Mesenchymal stem cell (in vitro differentiated cells and primary cell): Measurements from ENCODE around the gene SDR42E2.

Experiments
- DNase-seq: peaks from one replicate; pipeline ENCODE4 v3.0.0-alpha.2; 2013
- H2AFZ ChIP-seq: one replicate; pipeline ENCODE4 v1.6.1; 2013; ENCODE audit warnings: low read depth, mild to moderate bottlenecking, control low read depth, inconsistent platforms, low read length, moderate library complexity
- H2AK5ac ChIP-seq: 2 replicates; pipeline ENCODE4 v1.6.1; 2013; ENCODE audit warnings: low read length, moderate library complexity, mild to moderate bottlenecking, inconsistent platforms; ENCODE audit not compliant: severe bottlenecking
- H2BK120ac ChIP-seq: one replicate; pipeline ENCODE4 v1.6.1; 2013; ENCODE audit warnings: low read depth, mild to moderate bottlenecking, inconsistent platforms, low read length, moderate library complexity
- H2BK12ac ChIP-seq, 2 experiments: one replicate each; pipeline ENCODE4 v1.6.1; 2013; ENCODE audit warnings: inconsistent platforms in 2 of 2, low read length in 2 of 2, mild to moderate bottlenecking in 2 of 2, moderate library complexity in 2 of 2, control low read depth in 1 of 2
- H2BK15ac ChIP-seq: one replicate; pipeline ENCODE4 v1.6.1; 2013; ENCODE audit warnings: mild to moderate bottlenecking, low read depth, inconsistent platforms; ENCODE audit not compliant: poor library complexity, severe bottlenecking
- H2BK5ac ChIP-seq: 2 replicates; pipeline ENCODE4 v1.6.1; 2013; ENCODE audit warnings: low read depth, mild to moderate bottlenecking, low read length, control low read depth, inconsistent platforms; ENCODE audit not compliant: poor library complexity, severe bottlenecking
- H3K14ac ChIP-seq, 2 experiments: one replicate each; pipeline ENCODE4 v1.6.1; 2013; ENCODE audit warnings: inconsistent platforms in 2 of 2, low read length in 2 of 2, control low read depth in 1 of 2, mild to moderate bottlenecking in 1 of 2, moderate library complexity in 1 of 2
- H3K18ac ChIP-seq, 2 experiments: one replicate each; pipeline ENCODE4 v1.6.1; 2013; ENCODE audit warnings: inconsistent platforms in 2 of 2, low read length in 2 of 2, control low read depth in 1 of 2, low read depth in 1 of 2, mild to moderate bottlenecking in 1 of 2
- H3K23ac ChIP-seq, 2 experiments: one replicate each; pipeline ENCODE4 v1.6.1; 2013; ENCODE audit warnings: inconsistent platforms in 2 of 2, low read length in 2 of 2, mild to moderate bottlenecking in 2 of 2, moderate library complexity in 2 of 2, control low read depth in 1 of 2
- H3K27ac ChIP-seq: 2 replicates; pipeline ENCODE4 v1.5.1; 2013; ENCODE audit warnings: mild to moderate bottlenecking, moderate library complexity, low read length, control low read depth, inconsistent platforms; ENCODE audit not compliant: poor library complexity, severe bottlenecking
- H3K27me3 ChIP-seq, 2 experiments: 2 replicates each; pipeline versions ENCODE4 v1.6.1 to v1.7.0; 2013; ENCODE audit warnings: low read length in 2 of 2, mild to moderate bottlenecking in 2 of 2, moderate library complexity in 2 of 2, control low read depth in 1 of 2, inconsistent platforms in 1 of 2; ENCODE audit not compliant: control insufficient read depth in 1 of 2, insufficient read depth in 1 of 2
- H3K36me3 ChIP-seq, 2 experiments: 2 replicates each; pipeline versions ENCODE4 v1.6.1 to v1.7.0; 2013; ENCODE audit warnings: low read length in 2 of 2, control low read depth in 1 of 2, inconsistent platforms in 1 of 2, low read depth in 1 of 2, mild to moderate bottlenecking in 1 of 2; ENCODE audit not compliant: insufficient read depth in 2 of 2, control insufficient read depth in 1 of 2
- H3K4ac ChIP-seq, 2 experiments: one replicate each; pipeline ENCODE4 v1.6.1; 2013; ENCODE audit warnings: inconsistent platforms in 2 of 2, low read length in 2 of 2, mild to moderate bottlenecking in 2 of 2, moderate library complexity in 2 of 2, control low read depth in 1 of 2, low read depth in 1 of 2
- H3K4me1 ChIP-seq: 2 replicates; pipeline ENCODE4 v1.6.1; 2013; ENCODE audit warnings: low read depth, low read length, control low read depth; ENCODE audit not compliant: control insufficient read depth, insufficient read depth
- H3K4me2 ChIP-seq: 2 replicates; pipeline ENCODE4 v1.6.1; 2013; ENCODE audit warnings: low read length, mild to moderate bottlenecking, inconsistent platforms; ENCODE audit not compliant: poor library complexity, severe bottlenecking
- H3K4me3 ChIP-seq, 2 experiments: 2 replicates each; pipeline versions ENCODE4 v1.5.1 to v1.7.0; 2013; ENCODE audit warnings: low read length in 2 of 2, mild to moderate bottlenecking in 2 of 2, control low read depth in 1 of 2, low read depth in 1 of 2; ENCODE audit not compliant: insufficient read depth in 1 of 2
- H3K79me1 ChIP-seq: replicated peaks from 2 replicates; pipeline ENCODE4 v1.6.1; 2013; ENCODE audit warnings: mild to moderate bottlenecking, control low read depth, low read length, inconsistent platforms; ENCODE audit not compliant: poor library complexity, severe bottlenecking
- H3K9ac ChIP-seq: 2 replicates; pipeline ENCODE4 v1.7.0; 2013; ENCODE audit warnings: mild to moderate bottlenecking, low read length, moderate library complexity
- H3K9me3 ChIP-seq: 2 replicates; pipeline ENCODE4 v1.7.0; 2013; ENCODE audit warnings: mild to moderate bottlenecking, low read length; ENCODE audit not compliant: control insufficient read depth
- H4K8ac ChIP-seq: one replicate; pipeline ENCODE4 v1.6.1; 2013; ENCODE audit warnings: inconsistent platforms, mild to moderate bottlenecking, low read length, moderate library complexity
- H4K91ac ChIP-seq: one replicate; pipeline ENCODE4 v1.6.1; 2013; ENCODE audit warnings: mild to moderate bottlenecking, low read length, inconsistent platforms
- WGBS: methylation state at CpG from one replicate; pipeline ENCODE4 v1.1.7; 2013; ENCODE audit warnings: mixed read lengths; 5-methylcytosine and 5-hydroxymethylcytosine counted together

The SDR42E2 gene

DNA sequence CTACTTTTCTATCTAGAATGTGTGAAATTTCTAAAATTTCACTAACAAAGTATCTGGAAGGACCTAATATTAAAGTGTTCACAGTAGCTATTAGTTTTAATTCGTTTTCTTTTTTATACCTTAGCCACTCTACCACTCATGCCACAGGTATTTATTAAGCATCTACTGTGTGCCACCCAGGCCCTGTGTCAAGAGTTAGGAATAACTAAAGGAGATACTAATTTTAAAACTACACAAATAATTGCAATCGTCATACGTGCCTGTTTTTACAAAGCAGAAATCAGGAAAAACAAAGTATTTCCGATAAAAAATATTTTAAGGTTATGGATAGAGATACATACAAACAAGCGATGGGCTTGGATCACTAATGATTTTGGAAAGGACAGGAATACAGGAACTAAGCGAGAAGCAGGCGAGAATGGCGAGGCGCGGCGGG, 43.3 kb downstream of the SDR42E2 start:
- no peak overlapping the region for H3K4ac ChIP-seq
- H2BK15ac ChIP-seq, result no peak overlapping the region
- H3K27me3 ChIP-seq, result no peaks in the 10 kb centered on the region
- H3K27ac ChIP-seq, result peak overlapping the region; percentile 61
- H3K4me1 ChIP-seq, result peaks cover 10% of the 10 kb centered on the region
- peaks cover 17% of the 10 kb centered on the region for H3K79me1 ChIP-seq
- H3K23ac ChIP-seq, result no peak overlapping the region
- H3K9me3 ChIP-seq, result no peaks in the 10 kb centered on the region
- H3K4me2 ChIP-seq, result no peak overlapping the region
- no peak overlapping the region for H2BK5ac ChIP-seq
- no peaks in the 10 kb centered on the region for H3K36me3 ChIP-seq
- peak overlapping the region in 1 of 2 experiments; percentile 16 for H3K18ac ChIP-seq
- H2BK120ac ChIP-seq, result no peak overlapping the region
- no peak overlapping the region for H2AK5ac ChIP-seq
- peak overlapping the region; percentile 5 for H4K8ac ChIP-seq
- no peak overlapping the region for H2AFZ ChIP-seq
- no peak overlapping the region for H2BK12ac ChIP-seq
- WGBS, result 21% methylated on average over 9 of the region's 11 CpGs
- H3K9ac ChIP-seq, result peak overlapping the region; percentile 91
- no peak for DNase-seq
- H3K14ac ChIP-seq, result no peak overlapping the region
- H3K4me3 ChIP-seq, result peak overlapping the region; percentile 96 to 97
- no peak overlapping the region for H4K91ac ChIP-seq

DNA sequence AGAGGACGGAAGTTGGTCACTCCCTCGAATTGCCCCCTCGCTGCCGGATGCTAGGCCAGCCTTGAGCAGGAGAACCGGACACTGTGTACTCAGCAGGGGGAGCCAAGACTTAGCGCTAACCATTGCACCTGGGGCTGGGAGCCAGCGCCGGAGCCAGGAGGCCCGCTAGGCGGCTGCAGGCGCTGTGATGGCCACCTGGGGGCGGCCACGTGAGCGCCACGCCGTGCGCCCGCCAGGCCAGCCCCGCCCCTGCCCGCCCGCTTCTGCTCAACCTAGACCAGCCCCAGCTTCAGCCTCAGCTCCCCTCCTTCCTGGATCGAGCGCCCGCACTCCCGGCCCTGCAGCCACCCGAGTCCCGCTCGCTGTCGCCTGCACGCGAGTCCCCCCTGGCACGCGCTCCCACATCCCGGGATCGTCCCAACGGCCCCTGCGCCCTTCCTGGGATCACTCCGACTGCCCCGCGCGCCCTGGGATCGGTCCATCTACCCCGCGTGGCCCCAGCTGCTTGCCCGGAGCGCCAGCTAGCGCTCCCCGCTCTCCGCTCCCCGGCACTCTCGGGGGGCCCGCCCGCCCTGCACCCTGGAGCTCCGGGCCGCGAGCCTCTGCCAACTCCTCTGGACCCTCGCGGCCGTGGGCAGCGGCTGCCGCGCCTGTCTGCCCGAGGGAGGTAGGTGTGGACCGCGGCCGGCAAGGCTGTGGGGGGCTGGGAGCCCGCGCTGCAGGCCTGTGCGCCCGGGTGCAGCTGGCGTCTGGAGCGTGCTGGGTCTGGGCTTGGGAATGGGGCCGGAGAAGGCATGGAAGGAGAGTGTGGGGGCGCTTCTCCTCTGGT, 43.9 kb downstream of the SDR42E2 start, which contains the start of gene EEF2K:
EEF2K (plus strand) TSS at position 266 of the 829 bp plus-strand sequence. CDS start 19,452 bp downstream, outside the sequence.
- Histone ChIP-seq H3K4me3 (peak within 1 kb of the TSS; percentile 96 to 97), H4K8ac (peak within 1 kb of the TSS; percentile 92), H3K27me3 (no peaks in the 10 kb centered on the region), H3K4ac (peak within 1 kb of the TSS; percentile 62 to 97), H3K18ac (peak within 1 kb of the TSS; percentile 88 to 94), H3K4me1 (peaks cover 12% of the 10 kb centered on the region), H2BK12ac (peak within 1 kb of the TSS in 1 of 2 experiments; percentile 15), H3K23ac (peak within 1 kb of the TSS in 1 of 2 experiments; percentile 16), H2BK15ac (no peak within 1 kb of the TSS), H3K9ac (peak within 1 kb of the TSS; percentile 91), H3K14ac (peak within 1 kb of the TSS; percentile 48 to 98), H3K36me3 (peaks cover 0 to 2% of the 10 kb centered on the region in 2 experiments), H4K91ac (peak within 1 kb of the TSS; percentile 65), H3K27ac (peak within 1 kb of the TSS; percentile 67), H2AK5ac (no peak within 1 kb of the TSS), H2BK5ac (no peak within 1 kb of the TSS), H3K79me1 (peaks cover 22% of the 10 kb centered on the region), H2BK120ac (peak within 1 kb of the TSS; percentile 19), H3K9me3 (peaks cover 4% of the 10 kb centered on the region), H2AFZ (peak within 1 kb of the TSS; percentile 93), H3K4me2 (peak within 1 kb of the TSS; percentile 96)
- WGBS, result under 1% methylated on average over 69 of the region's 74 CpGs
- peak; percentile 95 for DNase-seq

DNA sequence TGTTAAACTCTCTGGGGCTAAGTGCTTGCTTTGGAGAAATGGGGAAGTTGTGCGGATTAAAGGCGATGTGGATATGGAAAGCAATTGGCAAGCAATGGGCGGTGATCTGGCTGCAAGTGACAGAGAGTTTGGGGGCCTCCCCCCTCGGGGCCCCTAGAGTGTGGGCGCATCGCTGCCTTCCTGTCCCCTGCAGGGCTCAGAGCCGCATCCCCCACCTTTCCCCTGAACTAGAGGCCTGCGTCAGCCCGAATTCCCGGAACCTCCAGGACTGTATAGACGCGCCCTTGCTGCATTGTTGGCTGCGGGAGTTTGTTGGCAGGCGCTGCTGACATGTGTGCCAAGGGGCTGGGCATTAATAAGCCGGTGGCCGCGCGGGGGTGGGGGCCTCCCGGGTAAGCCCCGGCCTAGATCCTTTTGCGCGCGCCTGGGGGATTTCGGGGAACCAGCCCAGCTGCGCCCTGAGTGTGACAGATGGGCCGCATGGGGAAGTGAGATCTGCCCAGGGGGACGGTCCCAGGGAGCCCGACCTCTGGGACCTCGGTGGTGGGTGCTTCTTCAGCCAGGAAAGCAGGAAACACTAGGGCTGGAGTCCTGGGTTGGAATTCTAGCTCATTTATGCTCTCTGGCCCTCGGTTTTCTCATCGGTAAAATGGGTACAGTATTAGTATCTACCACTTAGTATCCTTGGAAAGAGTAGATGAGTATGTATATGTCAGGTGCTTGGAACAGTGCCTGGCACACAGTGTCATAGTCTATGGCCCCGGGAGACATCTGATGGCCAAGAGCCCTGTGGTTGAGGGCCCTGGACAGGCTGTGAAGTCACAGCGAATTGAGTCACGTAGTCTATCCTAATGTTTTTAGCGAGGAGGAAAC, 44.8 kb downstream of the SDR42E2 start:
- H2BK120ac ChIP-seq, result peak overlapping the region; percentile 19
- no peak overlapping the region for H2BK5ac ChIP-seq
- no peak overlapping the region for H4K91ac ChIP-seq
- WGBS, result 15% methylated on average over 35 of the region's 35 CpGs
- H3K14ac ChIP-seq, result peak overlapping the region; percentile 39 to 48
- peak overlapping the region in 1 of 2 experiments; percentile 16 for H3K23ac ChIP-seq
- peaks cover 4% of the 10 kb centered on the region for H3K9me3 ChIP-seq
- H2BK12ac ChIP-seq, result peak overlapping the region in 1 of 2 experiments; percentile 7
- H2AK5ac ChIP-seq, result no peak overlapping the region
- H3K27me3 ChIP-seq, result no peaks in the 10 kb centered on the region
- H3K18ac ChIP-seq, result peak overlapping the region; percentile 58 to 94
- H3K36me3 ChIP-seq, result peaks cover 0 to 5% of the 10 kb centered on the region in 2 experiments
- DNase-seq, result peak; percentile 57
- peak overlapping the region; percentile 92 for H4K8ac ChIP-seq
- peaks cover 24% of the 10 kb centered on the region for H3K79me1 ChIP-seq
- peak overlapping the region; percentile 91 for H3K9ac ChIP-seq
- peak overlapping the region in 1 of 2 experiments; percentile 60 for H3K4ac ChIP-seq
- H2BK15ac ChIP-seq, result peak overlapping the region; percentile 33
- H3K4me3 ChIP-seq, result peak overlapping the region; percentile 96 to 97
- peak overlapping the region; percentile 93 for H2AFZ ChIP-seq
- H3K4me2 ChIP-seq, result peak overlapping the region; percentile 96
- H3K27ac ChIP-seq, result peak overlapping the region; percentile 67
- H3K4me1 ChIP-seq, result peaks cover 12% of the 10 kb centered on the region
